SW480 (cell line): ENCODE measurements around the gene MYBL2.
"Not testable (repeated sequence)": the region's sequence is repeated elsewhere in the genome, so short reads cannot be mapped to it uniquely, and the experiment has no call there.

Experiments
- DNase-seq: peaks from one replicate; pipeline ENCODE4 v3.0.0-alpha.2; 2016; ENCODE audit warnings: low spot score

Gene MYBL2

DNA sequence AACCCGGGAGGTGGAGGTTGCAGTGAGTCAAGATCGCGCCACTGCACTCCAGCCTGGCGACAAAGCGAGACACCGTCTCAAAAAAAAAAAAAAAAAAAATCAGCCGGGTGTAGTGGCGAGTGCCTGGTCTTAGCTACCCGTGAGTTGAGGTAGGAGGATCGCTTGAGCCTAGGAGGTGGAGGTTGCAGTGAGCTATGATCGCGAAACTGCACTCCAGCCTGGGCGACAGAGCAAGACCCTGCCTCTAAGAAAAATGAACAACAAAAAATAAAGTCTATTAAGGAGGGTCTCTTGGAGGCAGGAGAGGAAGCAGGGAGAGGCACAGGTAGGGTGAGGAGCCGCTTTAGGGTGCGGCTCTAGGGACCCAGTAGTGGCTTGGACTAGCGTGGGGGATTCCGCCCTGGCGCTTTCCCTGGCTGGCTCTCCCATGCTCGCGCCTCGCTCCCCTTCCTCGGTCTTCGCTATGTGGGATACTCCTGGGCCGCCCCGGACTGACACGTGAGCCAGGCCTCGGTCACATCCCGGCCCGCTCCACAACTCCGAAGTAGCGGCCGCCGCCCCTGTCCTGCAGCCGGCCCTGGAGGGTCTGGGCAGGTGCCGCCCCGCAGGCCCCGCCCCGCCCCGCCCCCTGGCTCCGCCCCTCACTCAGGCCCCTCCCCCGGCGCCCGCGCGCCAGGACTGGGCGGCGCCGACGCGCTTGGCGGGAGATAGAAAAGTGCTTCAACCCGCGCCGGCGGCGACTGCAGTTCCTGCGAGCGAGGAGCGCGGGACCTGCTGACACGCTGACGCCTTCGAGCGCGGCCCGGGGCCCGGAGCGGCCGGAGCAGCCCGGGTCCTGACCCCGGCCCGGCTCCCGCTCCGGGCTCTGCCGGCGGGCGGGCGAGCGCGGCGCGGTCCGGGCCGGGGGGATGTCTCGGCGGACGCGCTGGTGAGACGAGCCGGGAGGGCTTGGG, at the start of gene MYBL2:
TSS of gene MYBL2 (plus strand) at position 739 of the 953 bp plus-strand sequence. CDS start at position 909, 170 bp downstream.
- peak; percentile 80 for DNase-seq

DNA sequence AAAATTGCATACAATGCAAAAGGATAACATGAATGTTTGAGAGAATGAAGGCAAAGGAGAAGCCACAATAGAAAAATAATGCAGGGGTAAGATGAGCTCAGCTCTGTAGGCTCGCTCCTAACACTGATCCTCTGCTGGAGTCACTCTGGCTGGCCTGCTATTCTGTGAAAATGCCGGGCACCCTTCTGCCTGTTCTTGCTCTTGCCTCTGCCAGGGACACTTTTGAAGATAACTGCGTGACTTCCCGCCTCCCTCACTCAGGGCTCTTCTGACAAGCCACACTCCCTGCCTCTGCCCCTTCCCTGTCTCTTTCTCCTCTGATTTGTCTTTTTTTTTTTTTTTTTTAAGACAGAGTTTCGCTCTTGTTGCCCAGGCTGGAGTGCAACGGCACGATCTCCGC, 35.3 kb upstream of the MYBL2 start:
- DNase-seq = no peak

DNA sequence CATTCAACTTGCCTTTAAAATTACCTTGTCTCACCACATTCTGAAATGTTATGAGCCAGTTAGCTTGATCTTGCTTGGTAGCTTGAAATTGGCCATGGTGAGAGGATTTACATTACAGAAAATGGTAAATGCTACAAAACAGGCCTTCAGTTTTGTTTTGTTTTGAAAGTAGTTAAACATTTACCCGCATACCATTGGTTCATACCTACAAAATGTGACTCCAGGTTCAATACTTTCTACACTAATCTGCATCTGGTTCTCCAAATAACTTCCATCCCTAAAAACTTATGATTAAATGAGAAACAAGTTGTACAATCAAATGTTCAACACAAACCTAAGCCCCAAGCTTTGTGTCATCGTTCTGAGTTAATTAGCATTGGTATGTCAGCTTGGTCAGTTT, 30.5 kb upstream of the MYBL2 start:
- no peak for DNase-seq

DNA sequence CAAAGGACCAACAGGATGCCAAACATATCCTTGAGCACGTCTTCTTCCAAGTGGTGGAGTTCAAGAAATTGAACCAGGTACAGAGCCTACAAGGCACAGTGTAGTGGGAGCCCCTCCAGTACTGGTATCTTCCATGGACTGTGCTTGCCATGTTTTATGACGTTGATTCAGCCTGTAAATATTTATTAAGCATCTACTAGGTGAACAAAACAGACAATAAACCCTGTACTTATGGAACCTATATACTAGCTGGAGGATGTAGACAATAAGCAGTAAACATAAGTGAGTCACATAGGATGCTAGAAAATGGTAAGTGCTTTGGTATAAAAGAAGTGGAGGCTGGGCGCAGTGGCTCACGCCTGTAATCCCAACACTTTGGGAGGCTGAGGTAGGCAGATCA, 24.4 kb upstream of the MYBL2 start:
- no peak for DNase-seq

DNA sequence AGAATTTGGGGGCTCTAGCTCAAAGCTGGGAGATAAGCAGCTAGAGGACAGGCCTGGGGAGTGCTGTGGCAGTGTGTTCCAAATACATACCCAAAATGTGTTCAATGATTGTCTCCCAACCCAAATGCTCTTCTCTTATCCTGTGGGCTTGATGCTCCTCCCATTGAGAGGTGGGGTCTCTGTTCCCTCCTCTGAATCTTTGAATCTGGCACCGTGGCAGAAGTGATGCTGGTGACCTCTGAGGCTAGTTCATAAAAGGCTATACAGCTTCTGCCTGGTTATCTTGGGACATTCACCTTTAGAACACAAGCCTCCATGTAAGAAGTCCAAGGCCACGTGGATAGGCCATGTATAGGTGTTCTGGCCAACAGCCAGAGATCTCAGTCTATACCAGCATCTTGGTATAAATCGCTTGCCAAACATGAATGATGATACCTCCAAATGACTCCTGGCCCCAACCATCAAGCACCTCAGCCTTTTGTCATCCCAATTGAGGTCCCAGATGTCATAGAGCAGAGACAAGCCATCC, 15.9 kb upstream of the MYBL2 start:
- DNase-seq = no peak

DNA sequence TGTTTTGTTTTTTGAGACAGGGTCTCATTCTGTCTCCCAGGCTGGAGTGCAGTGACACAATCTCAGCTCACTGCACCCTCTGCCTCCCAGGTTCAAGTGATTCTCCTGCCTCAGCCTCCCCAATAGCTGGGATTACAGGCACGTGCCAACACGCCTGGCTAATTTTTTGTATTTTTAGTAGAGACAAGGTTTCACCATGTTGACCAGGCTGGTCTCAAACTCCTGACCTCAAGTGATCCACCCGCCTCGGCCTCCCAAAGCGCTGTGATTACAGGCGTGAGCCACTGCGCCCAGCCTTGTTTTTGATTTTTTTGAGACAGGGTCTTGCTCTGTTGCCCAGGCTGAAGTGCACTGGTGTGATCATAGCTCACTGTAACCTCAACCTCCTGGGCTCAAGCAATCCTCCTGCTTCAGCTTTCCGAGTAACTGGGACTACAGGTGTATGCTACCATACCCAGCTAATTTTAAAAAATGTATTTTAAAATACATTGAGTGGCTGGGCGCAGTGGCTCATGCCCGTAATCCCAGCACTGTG, 15.2 kb upstream of the MYBL2 start:
- not testable (repeated sequence) for DNase-seq

DNA sequence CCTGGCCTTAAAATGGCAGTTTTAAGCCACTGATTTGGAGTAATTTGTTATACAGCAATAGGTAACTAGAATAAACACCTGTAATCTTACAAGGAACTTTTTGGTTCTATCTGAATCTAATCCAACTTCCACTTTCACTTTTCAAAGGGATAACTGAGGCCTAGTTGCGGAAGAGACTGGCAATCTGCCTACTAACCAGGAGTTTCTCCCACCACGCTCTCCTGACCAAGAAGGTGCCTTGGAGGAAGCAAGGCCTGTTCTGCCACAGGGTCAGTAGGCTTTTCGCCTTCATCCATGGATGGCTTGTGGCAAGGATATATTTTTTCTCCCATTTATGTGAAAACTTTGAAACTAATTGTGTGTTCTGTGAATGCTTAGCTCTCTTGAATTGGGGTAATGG, 12.9 kb upstream of the MYBL2 start:
- no peak for DNase-seq

DNA sequence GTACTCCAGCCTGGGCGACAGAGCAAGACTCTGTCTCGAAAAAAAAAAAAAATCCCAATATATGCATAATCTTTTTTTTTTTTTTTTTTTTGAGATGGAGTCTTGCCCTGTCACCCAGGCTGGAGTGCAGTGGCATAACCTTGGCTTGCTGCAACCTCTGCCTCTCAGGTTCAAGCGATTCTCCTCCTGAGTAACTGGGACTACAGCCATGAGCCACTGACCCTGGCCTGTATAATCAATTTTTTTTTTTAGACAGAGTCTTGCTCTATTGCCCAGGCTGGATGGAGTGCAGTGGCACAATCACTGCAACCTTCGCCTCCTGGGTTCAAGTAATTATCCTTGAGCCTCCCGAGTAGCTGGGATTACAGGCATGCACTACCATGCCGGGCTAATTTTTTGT, 11.7 kb upstream of the MYBL2 start:
- not testable (repeated sequence) for DNase-seq

DNA sequence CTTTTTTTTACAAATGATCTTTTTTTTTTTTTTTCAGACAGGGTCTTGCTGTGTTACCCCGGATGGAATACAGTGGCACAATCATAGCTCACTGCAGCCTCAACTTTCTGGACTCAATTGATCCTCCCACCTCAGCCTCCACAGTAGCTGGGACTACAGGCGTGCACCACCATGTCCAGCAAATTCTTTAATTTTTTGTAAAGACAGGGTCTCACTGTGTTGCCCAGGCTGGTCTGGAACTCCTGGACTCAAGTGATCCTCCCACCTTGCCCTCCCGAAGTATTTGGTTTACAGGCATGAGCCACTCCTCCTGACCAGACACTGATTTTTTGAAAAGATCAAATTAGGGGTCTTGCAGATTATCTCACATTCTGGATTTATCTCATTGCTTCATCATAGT, 11.0 kb upstream of the MYBL2 start:
- no peak for DNase-seq

DNA sequence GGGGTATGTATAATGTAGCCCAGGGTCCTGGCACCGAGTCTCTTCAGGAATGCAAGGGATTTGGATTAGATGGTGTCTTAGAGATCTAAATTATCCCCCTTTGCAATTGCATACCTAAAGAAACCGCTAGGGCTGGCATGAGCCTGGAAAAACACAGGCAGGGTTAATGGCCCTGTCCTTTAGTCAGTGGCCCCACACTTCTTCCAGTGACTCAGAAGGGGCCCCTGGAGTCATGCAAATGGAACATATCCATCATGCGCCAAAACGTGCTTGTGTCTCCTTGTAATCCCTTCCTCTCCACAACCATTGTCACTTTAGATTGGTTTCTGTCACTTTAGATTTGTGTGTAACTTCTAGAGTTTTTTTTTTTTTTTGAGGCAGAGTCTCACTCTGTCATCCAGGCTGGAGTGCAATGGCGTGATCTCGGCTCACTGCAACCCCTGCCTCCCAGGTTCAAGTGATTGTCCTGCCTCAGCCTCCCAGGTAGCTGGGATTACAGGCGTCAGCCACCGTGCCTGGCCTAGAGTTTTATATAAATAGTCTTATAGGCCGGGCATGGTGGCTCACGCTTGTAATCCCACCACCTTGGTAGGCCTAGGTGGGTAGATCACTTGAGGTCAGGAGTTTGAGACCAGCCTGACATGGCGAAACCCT, 8.7 kb upstream of the MYBL2 start:
- DNase-seq = peak; percentile 56

DNA sequence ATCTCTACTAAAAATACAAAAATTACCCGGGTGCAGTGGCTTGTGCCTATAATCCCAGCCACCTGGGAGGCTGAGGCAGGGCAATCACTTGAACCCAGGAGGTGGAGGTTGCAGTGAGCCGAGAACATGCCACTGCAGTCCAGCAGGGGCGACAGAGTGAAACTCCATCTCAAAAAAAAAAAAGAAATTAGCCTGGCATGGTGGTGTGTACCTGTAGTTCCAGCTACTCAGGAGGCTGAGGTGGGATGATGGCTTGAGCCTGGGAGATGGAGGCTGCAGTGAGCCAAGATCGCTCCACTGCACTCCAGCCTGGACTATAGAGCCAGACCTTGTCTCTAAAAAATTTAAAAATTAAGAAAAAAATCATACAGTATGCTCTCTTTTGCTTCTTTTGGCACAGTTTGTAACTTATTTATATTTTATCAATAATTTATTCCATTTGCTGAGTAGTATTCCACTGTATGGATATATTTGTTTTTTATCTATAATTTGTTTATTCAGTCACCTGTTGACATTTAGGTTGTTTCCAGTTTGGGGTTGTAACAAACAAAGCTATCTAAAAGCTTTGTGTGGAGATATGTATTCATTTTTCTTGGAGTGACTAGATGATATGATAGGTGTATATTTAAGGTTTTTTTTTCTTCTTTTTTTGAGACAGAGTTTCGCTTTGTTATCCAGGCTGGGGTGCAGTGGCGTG, 8.0 kb upstream of the MYBL2 start:
- DNase-seq = no peak

DNA sequence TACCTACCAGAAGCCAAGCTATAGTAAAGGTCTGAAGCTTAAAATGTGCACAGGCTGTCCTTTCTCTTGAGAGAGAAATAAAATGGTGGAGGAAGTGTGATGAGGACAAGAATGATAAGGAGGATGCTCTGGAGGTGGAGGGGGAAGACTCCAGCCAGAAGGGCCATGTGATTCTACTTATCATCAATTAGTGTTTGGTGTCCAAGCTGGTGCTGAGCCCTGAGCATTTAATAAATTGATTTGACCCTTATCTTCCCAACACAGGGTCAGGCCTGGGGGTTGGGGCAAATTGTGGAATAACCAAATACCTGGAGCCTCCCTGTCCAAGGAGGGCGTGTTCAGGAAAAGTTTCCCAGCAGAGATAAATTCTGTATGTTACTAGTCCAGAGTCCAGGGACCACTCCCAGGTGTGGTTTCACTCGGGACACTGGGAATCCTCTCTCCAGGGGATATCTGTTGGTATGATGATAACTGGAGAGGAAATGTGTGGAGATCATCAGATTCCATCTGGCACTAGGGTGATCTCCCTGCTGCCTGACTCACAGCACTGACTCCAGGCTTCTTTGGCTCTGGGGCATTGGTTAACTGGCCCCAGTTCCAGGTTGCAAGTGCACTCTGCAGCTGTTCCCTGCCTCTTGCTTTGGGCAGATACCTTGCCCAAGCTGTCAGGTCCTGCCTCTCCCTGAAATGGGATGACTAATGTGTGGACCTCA, 3.8 kb upstream of the MYBL2 start:
- peak; percentile 76 for DNase-seq

DNA sequence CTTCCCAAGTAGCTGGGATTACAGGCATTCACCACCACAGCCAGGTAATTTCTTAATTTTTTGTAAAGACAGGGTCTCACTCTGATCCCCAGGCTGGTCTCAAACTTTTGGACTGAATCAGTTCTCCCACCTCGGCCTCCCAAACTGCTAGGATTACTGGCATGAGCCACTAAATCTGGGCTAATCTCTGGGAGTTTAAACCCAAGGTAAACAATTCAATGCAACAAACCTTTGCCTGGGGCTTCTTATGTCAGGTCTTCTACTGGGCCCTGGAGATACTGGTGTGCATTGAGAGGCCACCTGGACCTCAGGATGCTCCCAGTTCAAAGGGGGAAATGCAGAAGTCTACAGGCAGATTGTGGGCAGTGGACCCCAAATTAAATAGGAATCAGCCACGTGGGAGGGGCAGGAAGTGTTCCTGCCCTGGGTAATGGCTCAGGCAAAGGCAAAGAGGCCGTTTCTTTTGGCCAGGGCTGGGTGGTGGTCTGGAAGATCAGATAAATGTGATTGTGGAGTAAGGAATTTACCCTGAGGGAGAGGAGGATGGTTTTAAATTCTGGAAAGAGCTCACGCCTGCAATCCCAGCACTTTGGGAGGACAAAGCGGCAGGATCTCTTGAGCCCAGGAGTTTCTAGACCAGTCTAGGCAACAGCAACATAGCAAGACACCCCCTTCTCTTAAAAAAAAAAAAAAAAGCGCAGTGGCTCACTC, 1.3 kb upstream of the MYBL2 start:
- DNase-seq = no peak

DNA sequence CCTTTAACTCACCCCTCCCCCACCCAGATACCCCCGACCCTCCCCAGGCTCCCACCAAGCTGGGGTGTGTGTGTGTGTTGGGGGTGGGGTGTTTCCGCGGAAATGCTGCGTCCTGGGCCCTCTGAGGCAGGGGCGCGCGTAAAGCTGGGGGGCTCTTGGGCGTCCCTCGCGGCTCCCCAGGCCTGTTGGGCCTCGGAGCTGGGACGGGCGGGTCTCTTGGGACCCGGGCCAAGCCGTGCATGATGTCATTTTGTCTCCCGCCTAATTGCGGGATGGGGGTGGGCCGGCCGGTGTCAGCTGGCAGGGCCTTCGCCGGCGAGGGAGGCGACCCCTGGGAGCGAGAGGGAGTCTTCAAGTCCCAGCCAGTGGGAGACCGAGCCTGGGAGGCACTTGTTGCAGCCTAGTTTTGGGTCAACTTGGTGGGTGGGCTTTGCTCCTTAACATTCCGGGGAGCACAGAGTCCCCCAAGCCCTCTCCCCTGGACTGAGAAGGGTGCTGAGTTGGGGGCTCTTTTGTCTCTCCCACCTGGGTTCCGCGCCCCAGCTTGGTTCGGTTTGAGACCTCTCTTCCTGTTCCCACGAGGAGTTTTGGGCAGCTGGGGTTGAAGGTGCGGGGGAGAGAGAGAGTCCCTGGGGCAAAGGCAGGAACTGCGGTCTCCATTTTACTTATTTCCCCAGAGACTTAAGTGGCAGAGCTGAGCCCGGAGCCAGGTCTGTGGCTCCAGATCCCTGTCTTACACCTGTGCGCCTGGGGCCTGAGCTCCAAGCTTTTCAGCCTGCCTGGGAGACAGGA, 623 bp downstream of the MYBL2 start:
- DNase-seq = no peak

DNA sequence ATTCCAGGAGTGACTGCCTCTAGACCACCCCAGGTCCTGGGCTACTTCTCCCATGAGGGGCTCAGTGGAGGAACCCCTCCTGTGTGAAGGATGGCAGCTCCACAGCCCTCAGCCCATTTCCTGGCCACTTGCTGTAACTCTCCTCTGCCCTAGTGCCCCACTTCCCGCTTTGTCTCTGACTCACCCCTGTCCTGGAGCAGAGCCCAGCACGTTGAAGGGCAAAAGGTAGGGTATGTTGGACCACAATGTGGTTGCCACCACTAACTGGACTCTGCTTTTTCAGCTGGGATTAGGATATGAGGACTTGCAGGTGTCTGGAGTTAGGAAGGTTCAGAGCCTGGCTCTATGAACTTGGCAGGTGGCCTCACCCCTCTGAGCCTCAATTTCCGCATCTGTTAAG, 2.4 kb downstream of the MYBL2 start:
- no peak for DNase-seq

DNA sequence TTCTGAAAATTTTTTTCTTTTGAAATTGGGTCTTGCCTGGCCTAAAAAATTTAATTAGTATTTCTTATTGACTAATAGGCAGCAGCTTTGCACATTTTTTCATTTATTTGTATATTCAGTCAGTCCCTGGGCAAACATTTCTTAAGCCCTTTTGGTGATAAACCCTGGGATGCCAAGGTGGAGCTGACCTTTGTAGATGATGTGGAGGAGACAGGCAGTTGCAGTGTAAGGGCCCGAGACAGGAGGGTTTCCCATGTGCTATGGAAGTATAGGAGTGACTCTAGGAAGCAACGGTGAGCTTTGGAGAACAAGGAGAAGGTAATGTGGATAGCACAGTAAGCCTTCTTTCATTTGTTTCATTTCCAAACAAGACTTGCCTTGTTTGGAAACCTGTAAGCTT, 3.5 kb downstream of the MYBL2 start:
- DNase-seq = no peak

DNA sequence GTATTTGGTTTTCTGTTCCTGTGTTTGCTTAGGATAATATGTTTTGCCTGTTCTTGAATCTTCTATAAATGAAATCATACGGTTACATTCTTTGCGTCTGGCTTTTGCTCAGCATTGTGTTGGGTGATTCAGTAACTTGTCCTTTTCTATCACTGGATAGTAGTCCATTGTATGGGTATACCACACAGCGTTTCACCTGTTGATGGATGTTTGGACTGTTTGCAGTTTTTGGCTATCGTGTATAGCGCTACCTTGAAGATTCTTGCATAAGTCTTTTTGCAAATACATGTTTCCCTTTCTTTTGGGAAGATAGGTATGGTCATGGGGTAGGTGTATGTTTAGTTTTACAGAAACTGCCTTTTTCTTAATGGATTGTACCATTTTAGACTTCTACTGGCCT, 9.5 kb downstream of the MYBL2 start:
- DNase-seq = no peak

DNA sequence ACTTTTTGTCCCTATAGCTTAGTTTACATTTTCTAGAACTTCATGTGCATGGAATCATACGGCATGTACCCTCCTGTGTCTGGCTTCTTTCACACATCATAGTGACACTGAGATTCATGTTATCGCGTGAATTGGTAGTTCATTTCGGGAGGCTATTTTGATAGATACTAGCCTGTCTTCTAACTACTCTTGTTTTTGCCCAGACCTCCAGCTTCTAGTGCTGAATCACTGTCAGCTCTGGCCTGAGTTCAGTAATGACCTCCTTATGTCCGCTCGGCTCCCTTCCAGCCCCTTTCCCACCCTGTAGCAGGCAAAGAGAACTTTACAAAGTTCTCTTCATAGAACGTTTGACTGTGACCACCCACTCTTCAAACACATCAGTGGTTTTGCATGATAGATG, 14.1 kb downstream of the MYBL2 start:
- no peak for DNase-seq

DNA sequence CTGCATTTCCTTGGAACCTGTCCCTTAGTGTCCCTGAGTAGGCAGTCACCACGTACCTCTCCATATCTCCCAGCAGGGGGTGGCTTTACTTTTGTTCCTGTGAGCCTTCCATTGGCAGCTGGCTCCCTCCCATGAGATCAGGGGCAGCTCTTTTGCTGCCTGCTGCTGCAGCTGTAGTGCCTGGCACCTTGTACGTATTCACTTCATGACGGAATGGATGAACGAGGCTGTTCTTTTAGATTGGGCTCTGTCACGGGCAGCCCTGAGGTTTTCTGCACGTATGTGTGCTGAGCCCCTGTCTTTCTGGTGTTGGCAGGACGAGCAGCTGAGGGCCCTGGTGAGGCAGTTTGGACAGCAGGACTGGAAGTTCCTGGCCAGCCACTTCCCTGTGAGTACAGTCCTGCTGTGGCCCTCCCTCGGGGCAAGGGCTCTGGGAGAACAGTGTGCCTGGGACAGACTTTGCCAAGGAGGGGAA, 14.6 kb downstream of the MYBL2 start:
- no peak for DNase-seq

DNA sequence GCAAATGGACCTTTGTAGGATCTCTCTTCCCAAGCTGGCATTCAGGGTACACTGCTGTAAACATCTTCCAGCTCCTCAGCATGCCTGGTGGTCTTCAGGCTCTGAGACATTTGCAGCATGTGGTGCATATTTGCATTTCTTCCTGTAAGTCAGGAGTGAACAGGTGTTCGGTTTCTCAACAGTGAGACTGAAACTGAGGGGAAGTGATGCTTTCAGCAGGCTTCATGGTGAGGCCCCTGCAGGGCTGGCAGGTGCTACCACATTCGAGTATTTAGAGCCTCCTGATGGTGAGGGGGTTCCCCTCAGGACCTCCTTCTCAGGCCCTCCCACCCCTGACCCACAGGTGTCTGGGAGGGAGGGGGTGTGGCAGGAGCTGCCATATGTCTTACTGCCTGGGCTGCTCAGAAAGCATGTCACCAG, 15.1 kb downstream of the MYBL2 start:
- no peak for DNase-seq
